ENCODE measurements around the gene NACA2.
"Not testable (repeated sequence)": the region's sequence is repeated elsewhere in the genome, so short reads cannot be mapped to it uniquely, and the experiment has no call there.

The NACA2 gene

DNA sequence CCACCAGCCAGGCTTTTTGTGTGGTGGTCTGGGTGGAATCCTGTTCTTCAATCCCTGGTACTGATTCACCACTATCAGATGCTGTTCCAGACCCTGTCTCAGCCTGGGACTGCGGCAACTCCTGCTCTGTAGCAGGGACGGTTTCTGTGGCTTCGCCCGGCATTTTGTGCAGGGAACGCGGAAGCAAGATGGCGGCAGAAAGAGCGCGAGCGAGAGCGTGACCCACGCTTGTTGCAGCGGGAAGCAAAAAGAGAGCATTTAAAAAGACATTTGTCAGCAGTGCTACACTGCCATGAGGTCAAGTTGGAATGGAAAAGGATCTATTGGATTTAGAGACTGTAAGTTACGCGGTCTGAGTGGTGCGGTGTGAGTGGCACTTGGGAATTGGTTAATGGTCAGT lies at the start of gene NACA2:
Gene NACA2, minus strand, starts transcription at position 202 of the 400 bp plus-strand sequence. Its CDS starts 39 bp downstream, at position 163.
- DNase-seq = no peak

DNA sequence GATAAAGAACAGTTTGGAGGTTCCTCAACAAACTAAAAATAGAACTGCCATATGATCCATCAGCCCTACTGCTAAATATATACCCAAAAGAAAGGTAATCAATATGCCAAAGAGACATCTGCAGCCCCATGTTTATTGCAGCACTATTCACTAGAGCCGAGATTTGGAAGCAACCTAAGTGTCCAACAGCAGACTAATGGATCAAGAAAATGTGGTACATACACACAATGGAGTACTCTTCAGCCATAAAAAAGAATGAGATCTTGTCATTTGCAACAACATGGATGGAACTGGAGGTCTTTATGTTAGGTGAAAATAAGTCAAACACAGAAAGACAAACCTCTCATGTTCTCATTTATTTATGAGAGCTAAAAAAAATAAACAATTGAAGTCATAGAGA lies 48.8 kb upstream of the NACA2 start:
- no peak for DNase-seq

DNA sequence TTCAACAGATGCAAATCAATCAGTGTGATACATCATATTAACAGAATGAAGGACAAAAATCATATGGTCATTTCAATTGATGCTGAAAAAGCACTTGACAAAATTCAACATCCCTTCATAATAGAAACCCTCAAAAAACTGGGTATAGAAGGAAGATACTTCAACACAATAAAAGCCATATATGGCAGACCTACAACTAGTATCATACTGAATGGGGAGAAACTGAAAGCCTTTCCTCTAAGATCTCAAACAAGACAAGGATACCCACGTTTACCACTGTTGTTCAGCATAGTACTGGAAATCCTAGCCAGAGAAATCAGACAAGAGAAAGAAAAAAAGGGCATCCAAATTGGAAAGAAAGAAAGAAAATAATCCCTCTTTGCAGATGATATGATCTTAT lies 47.1 kb upstream of the NACA2 start:
- no peak for DNase-seq

DNA sequence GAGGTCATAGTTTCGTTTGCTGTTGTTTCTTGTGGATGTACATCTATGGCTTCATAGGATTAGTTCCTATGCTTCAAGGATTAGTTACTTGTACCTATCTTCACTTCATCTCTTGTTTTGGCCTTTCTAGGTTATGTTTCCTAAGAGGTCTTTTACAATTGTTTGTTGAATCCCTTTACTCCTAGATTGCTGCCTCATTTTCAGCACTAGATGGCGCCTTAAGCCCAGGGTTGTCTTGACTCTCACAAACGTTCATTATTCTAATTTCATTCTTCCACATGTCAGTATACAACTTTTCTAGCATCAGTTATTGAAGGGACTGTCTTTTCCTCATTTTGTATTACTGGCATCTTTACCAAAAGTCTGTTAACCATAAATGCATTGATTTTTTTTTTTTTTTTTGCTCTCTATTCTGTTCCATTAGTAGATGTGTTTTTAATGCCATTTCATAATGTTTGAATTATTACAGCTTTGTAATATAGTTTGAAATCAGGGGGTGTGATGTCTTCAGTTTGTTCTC lies 45.0 kb upstream of the NACA2 start:
- peak; percentile 37 for DNase-seq

DNA sequence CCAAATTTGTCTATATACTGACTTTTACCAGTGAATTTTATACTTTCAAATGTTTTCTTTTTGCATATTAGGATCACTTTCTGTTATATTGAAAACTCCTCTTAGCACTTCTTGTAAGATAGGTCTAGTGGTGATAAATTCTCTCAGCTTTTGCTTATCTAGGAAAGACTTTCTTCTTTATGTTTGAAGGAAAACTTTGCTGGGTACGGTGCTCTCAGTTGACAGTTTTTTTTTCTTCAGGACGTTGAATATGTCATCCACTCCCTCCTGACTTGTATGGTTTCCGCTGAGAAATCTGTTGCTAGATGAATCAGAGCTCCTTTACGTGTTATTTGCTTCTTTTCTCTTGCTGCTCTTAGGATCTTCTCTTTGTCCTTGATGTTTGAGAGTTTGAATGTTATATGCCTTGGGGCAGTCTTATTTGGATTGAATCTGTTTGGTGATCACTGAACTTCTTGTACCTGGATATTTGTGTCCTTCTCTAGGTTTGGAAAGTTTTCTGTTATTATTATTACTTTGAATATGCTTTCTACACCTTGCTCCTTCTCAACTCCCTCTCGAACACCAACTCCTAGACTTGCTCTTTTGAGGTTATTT lies 44.0 kb upstream of the NACA2 start:
- DNase-seq = no peak

DNA sequence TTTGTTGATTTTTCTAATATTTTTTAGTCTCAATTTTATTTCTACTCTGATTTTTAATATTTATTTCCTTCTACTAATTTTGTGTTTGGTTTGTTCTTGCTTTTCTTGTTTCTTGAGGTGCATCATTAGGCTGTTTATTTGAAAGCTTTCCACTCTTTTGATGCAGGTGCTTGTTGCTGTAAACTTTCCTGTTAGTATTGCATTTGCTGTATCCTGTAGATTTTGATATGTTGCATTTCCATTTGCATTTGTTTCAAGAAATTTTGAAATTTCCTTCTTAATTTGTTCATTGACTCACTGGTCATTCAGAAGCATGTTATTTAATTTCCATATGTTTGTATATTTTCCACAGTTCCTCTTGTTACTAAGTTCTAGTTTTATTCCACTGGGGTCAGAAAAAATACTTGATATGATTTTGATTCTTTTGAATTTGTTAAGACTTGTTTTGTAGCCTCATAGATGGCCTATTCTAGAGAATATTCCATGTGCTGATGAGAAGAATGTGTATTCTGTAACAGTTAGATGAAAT lies 43.1 kb upstream of the NACA2 start:
- DNase-seq = no peak

DNA sequence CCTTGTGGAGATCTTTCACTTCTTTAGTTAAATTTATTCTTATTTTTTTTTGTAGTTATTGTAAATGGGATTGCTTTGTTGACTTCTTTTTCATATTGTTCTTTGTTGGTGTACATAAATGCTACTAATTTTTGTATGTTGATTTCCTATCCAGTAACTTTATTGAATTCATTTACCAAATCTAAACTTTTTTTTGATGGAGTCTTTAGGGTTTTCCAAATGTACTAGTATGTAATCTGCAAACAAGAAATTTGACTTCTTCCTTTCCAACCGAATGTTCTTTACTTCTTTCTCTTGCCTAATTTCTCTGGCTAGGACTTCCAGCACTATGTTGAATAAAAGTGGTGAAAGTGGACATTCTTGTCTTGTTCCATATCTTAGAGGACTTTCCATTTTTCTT lies 41.8 kb upstream of the NACA2 start:
- no peak for DNase-seq

DNA sequence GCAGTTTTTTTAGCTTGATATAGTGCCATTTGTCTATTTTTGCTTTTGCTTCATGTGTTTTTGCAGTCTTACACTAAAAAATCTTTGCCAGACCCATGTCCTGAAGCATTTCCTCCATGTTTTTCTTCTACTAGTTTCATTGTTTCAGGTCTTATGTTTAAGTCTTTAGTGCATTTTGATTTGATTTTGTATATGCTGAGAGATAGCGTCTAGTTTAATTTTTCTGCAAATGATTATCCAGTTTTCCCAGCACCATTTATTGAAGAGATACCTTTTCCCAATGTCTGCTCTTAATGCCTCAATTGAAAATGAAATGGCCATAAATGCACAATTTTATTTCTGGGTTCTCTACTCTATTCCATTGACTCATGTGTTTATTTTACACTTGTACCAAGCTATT lies 40.8 kb upstream of the NACA2 start:
- DNase-seq = no peak

DNA sequence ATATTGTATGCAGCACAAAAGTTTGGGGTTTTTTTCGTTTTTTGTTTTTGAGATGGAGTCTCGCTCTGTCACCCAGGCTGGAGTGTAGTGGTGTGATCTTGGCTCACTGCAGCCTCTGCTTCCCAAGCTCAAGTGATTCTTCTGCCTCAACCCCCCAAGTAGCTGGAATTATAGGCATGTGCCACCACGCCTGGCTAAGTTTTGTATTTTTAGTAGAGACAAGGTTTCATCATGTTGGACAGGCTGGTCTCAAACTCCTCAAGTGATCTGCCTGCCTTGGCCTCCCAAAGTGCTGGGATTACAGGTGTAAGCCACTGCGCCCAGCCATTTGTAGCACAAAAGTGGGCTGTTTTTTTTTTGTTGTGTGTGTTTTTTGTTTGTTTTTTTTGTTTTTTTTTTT lies 37.1 kb upstream of the NACA2 start:
- DNase-seq = not testable (repeated sequence)

DNA sequence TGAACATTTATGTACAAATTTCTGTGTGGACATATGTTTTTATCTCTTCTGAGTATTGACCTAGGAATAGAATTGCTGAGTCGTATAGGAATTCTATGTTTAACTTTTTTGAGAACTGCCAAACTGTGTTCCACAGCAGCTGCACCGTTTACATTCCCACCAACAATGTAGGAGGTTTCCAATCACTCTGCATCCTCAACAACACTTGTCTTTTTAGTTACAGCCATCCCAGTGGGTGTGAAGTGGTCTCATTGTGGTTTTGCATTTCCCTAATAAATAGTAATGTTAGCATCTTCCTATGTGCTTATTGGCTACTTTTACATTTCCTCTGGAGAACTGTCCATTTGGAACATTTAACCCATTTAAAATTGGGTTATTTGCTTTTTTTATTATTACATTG lies 36.6 kb upstream of the NACA2 start:
- no peak for DNase-seq

DNA sequence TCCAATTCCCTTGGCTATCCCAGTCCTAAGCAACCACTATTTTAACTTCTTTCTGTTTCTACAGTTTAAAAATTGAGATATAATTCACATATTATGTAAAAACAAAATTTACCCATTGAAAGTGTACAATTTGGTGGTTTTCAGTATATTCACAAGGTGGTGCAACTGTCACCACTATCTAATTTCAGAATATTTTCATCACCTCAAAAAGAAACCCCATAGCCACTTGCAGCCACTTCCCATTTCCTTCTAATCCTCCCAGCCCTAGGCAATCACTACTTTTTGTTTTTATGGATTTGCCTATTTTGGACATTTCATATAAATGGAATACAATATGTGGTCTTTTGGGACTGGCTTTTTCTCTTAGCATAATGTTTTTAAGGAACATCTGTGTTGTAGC lies 36.1 kb upstream of the NACA2 start:
- DNase-seq = no peak

DNA sequence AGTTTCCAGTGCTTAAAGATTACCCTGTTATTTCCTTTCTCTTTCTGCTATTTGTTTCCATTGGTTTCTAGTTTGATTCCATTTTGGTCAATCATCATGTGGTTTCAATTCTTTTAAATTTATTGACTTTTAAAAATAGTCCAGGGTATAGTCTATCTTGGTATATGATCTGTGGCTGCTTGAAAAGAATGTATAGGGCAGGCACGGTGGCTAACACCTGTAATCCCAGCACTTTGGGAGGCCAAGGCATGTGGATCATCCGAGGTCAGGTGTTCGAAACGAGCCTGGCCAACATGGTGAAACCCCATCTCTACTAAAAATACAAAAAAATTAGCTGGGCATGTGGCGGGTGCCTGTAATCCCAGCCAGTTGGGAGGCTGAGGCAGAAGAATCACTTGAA lies 34.5 kb upstream of the NACA2 start:
- DNase-seq = no peak

DNA sequence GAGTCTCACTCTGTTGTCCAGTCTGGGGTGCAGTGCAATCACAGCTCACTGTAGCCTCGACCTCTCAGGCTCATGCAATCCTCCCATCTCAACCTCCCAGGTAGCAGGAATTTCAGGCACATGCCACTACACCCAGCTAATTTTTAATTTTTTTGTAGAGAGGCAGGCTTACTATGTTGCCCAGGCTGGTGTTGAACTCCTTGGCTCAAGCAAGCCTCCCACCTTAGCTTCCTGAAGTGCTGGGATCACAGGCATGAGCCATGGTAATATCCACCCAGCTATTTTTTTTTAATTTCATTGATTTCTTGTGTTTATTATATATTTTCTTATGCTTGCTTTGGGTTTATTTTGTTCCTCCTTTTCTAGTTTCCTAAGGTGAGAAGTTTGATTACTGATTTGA lies 33.9 kb upstream of the NACA2 start:
- DNase-seq = no peak

DNA sequence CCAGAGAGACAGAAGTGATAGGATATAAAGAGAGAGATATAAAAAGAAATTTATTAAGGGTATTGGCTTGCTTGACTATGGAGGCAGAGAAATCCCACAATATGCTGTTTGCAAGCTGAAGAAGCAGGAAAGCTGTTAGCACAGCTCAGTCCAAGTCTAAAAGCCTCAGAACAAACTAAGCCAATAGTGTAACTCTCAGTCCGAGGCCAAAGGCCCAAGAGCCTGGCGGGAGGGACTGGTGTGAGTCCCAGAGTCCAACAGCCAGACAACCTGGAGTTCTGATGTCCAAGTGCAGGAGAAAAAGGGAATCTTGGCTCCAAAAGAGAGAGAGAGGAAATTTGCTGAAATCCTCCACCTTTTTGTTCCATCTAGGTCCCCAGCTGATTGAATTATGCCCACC lies 30.3 kb upstream of the NACA2 start:
- DNase-seq = no peak

DNA sequence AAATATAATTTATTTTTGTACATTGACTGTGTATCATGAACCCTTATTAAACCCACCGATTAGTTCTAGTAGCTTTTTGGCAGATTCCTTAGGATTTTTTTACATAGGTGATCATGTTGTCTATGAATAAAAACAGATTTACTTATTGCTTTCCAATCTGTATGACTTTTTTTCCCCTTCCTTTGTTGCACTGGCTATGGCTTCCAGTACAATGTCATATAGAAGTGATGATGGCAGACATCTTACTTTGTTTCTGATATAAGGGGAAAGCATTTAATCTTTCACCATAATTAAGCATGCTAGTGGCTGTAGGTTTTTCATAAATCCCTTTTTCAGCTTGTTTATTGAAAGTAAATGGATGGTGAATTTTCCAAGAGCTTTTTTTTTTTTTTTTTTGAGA lies 28.9 kb upstream of the NACA2 start:
- no peak for DNase-seq

DNA sequence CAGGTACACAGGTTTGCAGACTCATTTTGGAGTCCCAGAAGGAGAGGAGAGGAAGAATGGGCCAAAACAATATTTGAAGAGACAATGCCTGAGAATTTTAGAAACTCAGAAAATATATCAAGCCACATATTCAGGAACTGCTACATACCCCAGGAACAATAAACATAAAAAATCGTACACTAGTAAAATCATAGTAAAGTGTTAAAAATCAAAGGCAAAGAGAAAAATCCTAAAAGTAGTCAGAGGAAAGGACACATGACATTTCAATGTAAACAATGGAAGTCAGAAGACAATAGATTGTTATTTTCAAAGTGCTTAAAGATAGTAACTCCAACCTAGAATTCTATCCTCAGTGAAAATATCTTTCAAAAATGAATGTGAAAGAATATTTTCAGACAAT lies 28.5 kb upstream of the NACA2 start:
- DNase-seq = no peak

DNA sequence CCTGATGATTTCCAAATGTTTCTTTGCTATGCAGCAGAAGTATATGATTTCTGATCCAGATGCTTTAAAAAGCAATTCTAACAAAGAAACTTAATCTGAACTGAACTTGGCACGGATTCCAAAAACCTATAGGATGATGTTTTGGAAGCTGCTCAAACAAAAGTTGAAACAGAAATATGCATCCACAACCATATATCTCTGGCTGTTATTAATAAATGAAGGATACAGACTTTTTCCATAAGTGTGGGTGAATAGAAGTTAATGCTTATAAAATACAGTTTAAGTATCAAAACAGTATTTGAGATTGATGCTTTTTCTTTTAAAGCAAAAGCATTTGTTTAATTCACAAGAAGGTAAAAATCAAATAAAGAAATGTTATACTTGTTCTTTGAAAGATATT lies 27.9 kb upstream of the NACA2 start:
- no peak for DNase-seq

DNA sequence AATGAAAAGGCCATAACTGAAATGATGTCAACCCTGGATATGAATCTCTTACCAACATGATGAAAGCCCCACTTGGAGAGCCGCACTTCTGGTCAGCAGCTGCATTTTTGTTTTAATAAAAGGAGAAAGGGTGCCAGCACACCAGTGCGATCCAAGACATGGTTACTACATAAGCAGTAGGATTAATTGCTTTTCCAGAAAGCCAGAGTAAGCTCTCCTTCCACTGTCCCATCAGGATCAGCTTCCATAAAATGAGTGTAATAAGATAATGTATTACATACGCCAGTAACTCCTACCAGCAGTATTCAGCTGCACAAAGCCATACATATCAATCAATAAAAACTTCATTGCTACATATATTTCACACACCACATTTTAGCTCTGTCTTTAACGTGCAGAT lies 26.3 kb upstream of the NACA2 start:
- no peak for DNase-seq

DNA sequence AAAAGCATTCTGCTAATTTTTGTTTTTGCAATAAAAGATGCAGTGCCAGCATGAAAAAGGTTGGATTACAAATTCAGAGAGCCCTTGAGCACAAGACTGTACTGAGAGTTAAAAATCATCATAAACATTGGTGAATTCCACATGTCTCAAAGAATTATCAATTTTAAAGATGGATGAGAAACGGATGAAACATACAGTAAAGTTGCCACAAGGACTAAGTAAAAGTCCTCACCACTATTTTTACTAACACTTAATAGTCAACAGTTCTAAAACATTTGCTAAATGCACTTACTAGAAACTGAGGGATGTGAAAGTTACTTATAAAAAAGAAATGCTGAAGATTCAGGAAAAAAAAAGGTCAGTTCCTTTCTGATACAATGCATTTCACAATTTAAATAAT lies 25.8 kb upstream of the NACA2 start:
- DNase-seq = no peak

DNA sequence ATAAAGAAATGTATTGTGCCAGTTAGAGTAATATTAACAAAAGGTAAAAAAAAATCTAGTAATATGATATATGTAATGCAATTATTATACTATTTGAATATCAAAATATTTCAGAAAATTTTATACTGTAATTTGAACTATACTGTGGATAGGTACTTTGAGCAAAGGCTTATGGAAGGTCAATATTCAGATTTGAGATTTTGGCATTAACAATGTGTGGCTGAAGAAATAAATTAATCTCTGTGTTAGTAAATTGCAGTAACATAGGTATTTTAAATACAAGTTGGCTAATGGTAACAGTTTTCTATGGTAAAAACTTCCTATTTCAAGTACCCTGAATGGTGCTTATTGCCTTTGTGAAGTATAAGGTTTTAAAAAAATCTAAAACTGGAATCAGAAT lies 23.2 kb upstream of the NACA2 start:
- no peak for DNase-seq

DNA sequence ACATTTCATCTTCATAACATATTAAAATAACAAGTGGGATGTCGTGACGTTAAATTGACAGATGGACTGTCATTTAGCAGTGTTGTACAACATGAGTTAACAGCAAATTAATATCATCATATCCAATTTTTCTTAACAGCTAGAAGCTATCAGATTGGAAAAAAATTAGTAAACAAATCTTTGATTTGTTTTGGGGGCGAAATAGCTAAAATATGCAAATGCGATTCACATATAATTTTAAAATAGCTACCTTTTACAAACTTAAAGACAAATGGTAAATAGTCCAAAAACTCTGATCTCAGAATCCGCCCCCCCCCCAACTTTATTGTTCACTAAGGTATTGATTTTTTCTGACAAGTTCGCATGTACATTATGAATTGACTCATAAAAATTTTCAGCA lies 20.3 kb upstream of the NACA2 start:
- no peak for DNase-seq

DNA sequence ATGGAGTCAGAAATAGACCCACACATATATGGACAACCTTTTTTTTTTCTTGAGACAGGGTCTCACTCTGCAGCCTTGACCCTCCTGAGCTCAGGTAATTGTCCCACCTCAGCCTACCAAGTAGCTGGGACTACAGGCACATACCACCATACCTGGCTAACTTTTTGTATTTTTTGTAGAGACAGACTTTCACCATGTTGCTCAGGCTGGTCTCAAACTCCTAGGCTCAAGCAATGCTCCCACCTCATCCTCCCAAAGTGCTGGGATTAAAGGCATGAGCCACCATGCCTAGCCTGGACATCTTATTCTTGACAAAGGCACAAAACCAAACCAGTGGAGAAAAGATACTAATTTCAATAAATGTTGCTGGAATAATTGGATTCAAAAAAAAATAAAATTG lies 14.7 kb upstream of the NACA2 start:
- DNase-seq = no peak

DNA sequence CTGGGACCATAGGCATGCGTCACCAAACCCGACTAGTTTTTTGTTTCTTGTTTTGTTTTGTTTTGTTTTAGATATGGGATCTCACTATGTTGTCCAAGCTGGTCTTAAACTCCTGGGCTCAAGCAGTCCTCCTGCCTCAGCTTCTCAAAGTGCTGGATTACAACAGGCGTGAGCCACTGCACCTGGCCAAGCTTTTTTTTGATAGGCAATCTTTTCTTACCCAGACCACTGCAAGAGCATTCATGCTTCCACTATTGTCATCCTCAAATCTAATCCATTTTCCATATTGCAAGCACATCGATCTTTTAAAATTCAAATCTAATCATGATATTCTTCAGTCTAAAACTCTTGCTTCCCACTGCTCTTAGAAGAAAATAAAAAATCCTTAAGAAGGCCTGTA lies 10.3 kb upstream of the NACA2 start:
- DNase-seq = no peak

DNA sequence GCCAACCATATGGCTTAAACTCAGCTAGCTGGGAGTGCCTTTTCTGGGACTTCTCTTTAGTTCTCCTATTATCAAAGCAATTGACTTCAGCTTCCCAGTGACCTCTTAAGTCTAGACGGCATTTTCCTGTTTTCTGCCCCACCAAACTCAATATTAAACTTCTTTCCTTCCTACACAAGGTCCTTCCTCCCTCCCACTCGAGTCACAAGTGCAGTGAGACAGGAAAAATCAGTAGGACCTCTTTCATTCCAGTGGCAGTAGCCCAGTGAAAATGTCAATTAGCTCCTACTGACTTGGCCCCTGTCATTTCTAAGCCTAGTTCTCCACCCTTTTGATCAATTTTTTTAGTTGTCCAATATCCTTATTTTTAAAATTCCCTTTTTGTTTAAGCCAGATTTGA lies 9.6 kb upstream of the NACA2 start:
- no peak for DNase-seq

DNA sequence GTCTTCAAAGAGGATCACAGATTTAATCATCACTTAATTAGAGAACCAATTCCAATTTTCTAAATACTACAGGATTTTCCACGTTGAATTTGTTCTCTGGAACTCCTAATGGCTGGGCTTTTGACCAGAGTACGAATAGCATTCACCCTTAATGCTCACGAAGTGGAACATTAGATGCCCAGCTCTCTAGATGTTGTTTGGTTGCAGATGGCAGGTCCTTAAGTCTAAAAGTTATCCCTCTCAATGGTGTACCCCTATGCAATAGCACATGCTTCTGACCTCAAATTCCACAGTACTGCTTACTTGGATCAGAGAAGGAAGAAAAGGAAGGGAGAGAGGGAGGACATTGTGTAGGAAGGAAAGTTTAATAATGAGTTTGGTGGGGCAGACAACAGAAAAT lies 8.6 kb upstream of the NACA2 start:
- DNase-seq = no peak
